8988T (cell line): ENCODE measurements around the gene FAM47E.

Source experiments
- DNase-seq: peaks from one replicate; pipeline ENCODE4 v3.0.0; 2011

The FAM47E gene, protein sequence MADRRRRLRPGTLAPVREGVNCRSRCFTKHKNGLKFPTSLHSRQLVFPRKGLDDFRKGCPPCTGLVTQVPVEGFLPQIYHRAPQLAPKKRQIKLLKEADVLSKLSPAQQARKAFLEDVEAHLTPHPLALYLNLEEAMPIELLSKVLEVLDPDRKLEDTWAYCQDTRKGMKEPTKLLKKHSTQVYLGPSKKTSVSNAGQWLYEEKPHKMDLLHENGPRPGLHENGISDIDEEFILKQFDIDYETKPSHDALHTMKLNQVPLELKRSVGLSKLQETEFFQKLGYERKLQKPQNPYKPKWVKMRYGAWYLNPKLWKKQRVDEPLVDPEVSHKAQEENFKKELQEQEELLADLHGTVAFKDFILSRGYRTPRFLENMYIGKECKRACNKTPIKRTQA

GRCh38 chr4:76251441-76252270, at the start of gene FAM47E:
TSS of gene FAM47E (plus strand) at chr4:76251721. CDS start at chr4:76251747, 26 bp downstream.
- peak; percentile 17 for DNase-seq

- DNase-seq = no peak
Measured at GRCh38 chr4:76203541-76203940, 48.0 kb upstream of the FAM47E start.

- DNase-seq = no peak
Measured at GRCh38 chr4:76204936-76205335, 46.6 kb upstream of the FAM47E start.

GRCh38 chr4:76205476-76205875, 46.0 kb upstream of the FAM47E start:
- no peak for DNase-seq

GRCh38 chr4:76206222-76206942, 45.1 kb upstream of the FAM47E start:
- DNase-seq = no peak

DNA sequence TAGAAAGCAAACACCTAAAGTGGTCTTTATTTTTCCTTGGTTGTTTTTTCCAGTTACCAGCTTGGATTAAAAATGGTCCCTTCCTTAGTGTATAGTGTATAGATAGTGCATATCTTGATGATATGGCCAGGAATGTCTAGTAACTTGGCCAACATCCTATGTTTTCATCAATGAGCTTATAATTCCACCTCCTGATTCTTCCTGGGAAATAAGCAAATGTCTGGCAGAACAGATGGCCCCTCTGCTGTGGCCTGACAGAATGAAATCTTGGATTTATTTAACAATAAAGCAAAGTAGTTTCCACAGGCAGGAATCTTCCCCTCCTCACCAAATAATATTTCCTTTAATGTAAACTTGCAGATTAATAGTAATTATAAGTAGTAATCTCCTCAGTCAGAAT, 44.0 kb upstream of the FAM47E start:
- DNase-seq = no peak

DNA sequence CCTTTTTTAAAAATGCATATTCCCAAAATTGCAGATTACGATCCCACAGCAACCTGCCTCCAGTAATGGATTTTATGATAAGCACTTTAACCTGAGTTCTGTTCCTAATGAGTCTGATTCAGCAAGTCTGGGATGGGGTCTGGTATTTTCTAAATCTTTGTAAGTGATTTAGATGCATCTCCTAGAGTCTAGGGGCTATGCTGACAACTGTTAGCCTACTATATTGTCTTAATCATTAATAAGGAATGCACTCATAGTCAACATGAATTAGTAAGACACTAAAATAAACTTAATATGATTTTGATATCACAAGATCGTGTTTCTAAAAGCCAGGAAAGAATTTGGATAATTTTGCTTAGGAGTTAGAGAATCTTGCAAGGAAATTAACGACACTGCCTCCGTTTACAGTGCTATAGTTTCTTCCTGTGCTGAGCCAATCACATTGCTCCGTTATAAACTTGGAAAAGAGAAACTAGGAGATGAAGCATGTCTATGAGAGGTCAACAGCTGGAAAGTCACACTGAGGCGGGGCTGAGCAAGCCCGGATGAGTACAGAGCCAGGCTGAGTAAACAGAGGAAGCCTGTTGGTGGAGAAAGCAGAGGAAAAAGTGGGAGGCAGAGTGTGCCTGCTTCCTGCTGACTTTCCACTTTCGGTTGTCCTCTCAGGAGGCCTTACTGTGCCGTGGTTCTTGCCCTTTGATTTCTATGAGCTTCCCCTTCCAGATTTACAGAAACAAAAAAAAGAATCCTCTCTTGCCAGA, 43.3 kb upstream of the FAM47E start:
- DNase-seq = no peak

DNA sequence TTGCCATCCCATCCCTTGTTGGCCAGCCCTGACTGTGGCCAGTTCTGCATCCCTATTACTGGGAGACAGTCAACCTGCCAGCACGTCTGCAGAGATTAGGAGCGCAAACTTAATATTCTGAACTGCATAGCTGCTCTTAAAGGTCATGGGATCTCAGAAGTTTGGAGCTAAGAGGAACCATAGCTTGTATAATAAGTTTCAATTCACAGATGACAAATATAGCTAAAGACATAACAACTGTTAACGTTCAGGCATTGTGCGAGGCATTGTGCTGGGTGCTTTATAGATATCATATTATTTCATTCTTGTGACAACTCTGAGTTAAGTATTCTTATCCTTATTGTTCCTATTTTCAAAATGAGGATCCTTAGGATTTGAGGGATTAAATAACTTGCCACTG, 41.6 kb upstream of the FAM47E start:
- no peak for DNase-seq

- DNase-seq = no peak
Measured at GRCh38 chr4:76210452-76210851, 41.1 kb upstream of the FAM47E start.

DNA sequence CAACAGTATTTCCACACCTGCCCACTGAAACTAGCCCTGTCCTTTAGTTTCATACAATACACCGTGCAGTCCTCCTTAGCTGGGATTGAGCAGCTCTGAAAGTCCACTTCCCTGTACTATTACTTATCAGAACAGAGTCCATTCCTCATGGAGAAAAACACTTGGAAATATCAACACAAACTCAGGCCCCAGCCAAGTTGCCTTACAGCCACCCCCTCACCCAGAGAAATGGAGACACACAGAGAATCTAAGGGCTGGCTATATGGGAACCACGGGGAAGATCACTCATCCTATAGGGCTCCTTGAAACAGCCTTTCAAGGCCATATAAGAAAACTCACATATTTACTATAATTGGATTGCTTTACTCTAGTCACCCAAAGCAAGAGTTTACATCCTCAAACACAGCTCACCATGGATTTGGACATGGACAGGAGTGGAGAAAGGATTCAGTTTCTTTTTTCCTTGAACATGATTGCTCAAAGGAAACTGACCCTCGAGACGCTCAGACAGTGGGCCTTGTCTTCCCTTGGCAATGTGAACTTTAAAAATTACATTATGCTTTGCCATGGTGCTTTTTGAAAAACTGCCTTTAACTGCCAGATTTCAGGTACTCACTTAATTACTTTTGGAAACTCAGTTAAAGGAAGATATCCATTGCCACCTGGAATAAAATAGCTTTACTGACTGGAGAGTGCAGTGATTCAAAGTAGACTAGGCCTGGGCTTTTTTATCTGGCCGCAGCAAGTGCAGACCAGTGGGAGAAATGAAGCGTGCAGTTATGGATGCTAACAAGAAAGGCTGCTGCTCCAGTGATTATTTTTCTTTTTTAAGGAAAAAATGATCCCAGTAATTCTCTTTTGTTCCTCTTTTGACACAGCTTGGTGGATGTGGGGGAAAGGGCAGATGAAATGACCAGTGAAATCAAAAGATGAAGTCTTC, 39.5 kb upstream of the FAM47E start:
- no peak for DNase-seq

DNA sequence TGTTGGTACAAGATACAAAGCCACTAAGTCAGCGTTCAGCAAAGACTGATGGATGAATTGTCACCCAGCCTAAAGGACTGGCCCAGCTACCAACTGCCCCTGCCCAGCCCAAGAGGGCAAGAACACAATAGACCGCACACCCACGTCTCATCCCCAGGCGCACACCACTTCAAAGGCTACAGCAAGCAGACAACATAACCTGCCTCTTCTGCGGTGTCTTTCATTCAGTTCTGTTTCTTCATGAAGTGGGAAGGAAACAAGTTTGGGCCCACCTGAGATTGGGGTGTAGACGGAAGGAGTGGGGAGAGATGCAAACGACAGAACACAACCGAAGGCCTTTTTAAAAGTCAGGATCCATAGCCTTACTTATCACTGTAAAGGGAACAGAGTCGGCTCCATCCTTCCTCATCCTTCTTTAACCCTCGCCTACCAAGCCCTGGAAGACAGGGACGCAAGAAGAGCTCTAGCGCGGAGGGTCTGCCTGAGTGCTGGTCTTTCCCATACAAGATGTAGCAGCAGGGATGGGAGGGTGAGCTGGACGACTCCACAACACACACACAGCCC, 38.6 kb upstream of the FAM47E start:
- no peak for DNase-seq

DNA sequence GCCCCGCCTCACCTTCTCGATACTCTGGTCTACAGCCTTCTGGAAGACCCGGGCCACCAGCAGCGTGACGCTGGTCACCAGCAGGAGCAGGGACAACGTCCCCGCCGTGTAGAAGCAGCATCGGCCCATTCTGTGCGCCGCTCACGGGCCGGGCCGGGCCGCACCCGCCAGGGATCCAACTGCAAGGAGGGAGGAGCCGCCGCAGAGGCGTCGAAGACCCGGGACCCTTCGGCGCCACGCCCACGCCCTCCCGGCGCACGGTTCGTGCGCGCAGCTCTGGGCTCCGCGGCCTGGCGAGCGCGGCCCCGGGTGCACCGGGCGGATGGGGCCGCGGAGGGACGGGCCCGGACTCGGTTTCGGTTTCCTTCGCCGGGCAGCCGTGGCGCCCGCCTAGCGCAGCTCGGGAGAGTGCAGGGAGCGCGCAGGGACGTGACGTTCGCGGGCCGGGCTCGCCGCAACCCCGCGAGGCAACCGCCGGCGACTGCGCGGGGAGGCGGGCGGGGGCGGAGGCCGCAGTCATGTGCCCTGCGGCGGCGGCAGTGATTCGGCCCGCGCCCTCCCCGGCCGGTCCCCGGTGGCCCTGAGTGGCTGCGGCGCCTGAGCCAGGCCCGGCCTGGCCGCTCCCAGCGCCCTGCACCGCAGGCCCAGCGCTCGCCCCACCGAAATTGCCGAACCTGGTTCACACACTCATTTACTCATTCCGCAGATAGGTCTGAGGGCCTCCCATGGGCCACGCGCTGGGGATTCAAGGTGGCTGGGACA, 37.9 kb upstream of the FAM47E start, which contains the start of gene SCARB2:
SCARB2 (minus strand) TSS at position 410 of the 762 bp plus-strand sequence; CDS start at position 129, 281 bp downstream.
- peak; percentile 65 for DNase-seq

DNA sequence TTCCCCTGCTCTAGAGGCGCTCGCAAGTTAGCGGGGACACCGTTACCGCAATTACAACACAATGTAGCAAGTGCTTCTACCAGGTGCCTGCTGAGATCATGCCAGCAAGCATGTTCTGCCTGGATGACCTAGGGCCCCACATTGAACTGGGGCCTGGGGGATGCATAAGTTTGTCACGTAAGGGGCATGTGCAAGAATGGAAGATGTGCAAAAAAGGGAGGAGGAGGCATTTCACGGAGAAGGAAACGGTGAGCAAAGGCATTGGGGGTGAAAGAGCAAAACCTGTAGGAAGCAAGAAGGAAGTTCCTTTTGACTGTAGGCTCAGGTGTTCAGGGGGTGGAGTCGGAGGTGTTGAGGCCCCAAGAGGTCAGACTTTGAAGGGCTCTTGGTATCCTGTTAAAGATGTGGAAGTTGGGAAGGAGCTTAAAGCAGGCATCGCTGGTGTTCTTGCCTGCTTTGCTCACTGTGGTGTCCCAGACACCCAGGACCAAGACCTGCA, 37.3 kb upstream of the FAM47E start:
- no peak for DNase-seq

GRCh38 chr4:76215077-76215476, 36.4 kb upstream of the FAM47E start:
- DNase-seq = no peak

- DNase-seq = no peak
Measured at GRCh38 chr4:76216524-76216923, 35.0 kb upstream of the FAM47E start.

DNA sequence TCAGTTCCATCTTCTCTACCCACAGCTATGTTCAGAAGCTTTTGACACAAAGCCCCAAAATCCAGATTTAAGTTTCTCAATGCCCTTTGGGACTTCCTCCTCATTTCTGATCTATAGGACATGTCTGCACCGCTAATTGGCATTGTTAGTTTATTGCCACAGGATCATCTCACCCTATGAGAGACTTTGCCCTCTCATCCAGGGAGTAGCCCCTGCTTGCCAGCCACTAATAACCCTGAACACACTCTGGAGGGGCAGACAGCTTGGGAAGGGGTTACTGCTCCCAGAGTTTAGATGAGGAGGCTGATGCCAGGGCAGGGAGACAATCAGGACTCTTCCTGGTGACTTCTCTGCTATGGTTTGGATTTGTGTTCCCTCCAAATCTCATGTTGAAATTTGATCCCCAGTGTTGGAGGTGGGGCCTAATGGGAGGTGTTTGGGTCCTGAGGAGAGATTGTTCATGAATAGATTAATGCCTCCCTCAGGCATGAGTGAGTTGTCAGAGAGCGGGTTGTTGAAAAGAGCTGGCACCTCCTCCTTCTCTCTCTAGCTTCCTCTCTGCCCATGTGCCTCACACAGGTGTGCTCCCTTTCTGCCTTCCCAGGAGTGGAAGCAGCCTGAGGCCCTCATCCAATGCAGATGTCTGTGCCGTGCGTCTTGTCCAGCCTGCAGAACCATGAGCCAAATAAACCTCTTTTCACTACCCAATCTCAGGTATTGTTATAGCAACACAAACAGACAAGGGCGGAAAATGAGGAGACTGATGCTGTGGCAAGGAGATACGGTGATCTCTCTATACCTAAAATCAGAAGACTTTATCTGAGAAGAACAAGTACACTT, 34.3 kb upstream of the FAM47E start:
- no peak for DNase-seq

GRCh38 chr4:76219299-76220055, 32.0 kb upstream of the FAM47E start:
- no peak for DNase-seq

DNA sequence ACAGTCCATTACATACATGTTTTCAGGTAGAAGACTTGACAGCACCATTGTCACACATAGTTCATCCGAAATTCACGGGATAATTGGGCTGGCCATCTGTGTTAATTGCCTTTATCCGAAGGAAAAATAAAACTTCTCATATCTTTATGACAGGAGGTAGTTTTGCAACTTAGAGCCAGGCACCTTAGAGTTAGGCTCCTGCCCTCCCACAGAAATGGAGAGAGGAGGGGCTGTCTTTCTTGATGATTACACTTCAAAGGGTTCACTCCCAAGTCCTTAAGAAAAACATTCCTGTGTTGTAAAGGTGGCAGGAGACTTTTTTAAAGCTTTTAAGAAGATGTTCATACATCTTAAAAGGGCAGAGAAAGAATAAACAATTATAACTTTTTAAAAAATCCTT, 27.4 kb upstream of the FAM47E start:
- DNase-seq = no peak
